Transverse colon (tissue), 4 donors: ENCODE measurements around the gene P3H3.
"Not testable (repeated sequence)": the region's sequence is repeated elsewhere in the genome, so short reads cannot be mapped to it uniquely, and the experiment has no call there.

ENCODE experiments used
- EP300 ChIP-seq: sonication (generic); formaldehyde crosslinking; IDR thresholded peaks from one replicate; pipeline ENCODE4 v1.6.1; 2017; ENCODE audit warnings: antibody characterized with exemption, low read depth
- POLR2A ChIP-seq: fragments of 450-650 bp; IDR thresholded peaks from one replicate; pipeline ENCODE4 v1.6.1; 2016; ENCODE audit warnings: antibody characterized with exemption, mild to moderate bottlenecking, moderate library complexity
- POLR2AphosphoS5 ChIP-seq, 3 donors: sonication (generic); formaldehyde crosslinking; IDR thresholded peaks; one replicate each; pipeline ENCODE4 v1.6.1; 2016; ENCODE audit warnings: antibody characterized with exemption in 3 of 3
- TF ChIP-seq, protein P1 (sequence below), 5 experiments: fragments of 200-600 bp in 3 of 5; fragments of 450-650 bp in 2 of 5; sonication (generic) in 3 of 5; IDR thresholded peaks; 1 replicate in 2 of 5; 2 replicates in 3 of 5; pipeline ENCODE4 v1.5.1; 2016 to 2017; ENCODE audit warnings: antibody characterized with exemption in 5 of 5, inconsistent platforms in 3 of 5, mild to moderate bottlenecking in 2 of 5, moderate library complexity in 1 of 5

DNA sequence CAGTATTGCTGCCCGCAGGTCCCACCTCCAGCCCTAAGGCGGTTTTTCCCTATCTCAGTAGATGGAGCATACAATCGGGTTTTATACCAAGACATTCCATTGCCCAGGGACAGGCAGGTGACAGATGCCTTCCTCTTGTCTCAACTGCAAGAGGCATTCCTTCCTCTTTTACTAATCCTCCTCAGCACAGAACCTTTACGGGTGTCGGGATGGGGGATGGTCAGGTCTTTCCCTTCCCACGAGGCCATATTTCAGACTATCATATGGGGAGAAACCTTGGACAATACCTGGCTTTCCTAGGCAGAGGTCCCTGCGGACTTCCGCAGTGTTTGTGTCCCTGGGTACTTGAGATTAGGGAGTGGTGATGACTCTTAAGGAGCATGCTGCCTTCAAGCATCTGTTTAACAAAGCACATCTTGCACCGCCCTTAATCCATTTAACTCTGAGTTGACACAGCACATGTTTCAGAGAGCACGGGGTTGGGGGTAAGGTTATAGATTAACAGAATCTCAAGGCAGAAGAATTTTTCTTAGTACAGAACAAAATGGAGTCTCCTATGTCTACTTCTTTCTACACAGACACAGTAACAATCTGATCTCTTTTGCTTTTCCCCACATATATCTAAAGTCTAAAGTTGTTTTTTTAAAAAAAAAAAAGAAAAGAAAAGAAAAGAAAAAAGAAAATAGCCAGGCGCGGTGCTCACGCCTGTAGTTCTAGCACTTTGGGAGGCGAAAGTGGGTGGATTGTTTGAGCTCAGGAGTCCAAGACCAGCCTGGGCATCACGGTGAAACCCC is 58.2 kb downstream of the P3H3 start:
- TF ChIP-seq, protein P1, sequence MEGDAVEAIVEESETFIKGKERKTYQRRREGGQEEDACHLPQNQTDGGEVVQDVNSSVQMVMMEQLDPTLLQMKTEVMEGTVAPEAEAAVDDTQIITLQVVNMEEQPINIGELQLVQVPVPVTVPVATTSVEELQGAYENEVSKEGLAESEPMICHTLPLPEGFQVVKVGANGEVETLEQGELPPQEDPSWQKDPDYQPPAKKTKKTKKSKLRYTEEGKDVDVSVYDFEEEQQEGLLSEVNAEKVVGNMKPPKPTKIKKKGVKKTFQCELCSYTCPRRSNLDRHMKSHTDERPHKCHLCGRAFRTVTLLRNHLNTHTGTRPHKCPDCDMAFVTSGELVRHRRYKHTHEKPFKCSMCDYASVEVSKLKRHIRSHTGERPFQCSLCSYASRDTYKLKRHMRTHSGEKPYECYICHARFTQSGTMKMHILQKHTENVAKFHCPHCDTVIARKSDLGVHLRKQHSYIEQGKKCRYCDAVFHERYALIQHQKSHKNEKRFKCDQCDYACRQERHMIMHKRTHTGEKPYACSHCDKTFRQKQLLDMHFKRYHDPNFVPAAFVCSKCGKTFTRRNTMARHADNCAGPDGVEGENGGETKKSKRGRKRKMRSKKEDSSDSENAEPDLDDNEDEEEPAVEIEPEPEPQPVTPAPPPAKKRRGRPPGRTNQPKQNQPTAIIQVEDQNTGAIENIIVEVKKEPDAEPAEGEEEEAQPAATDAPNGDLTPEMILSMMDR (IDR thresholded peaks at IDR 0.05): not testable (repeated sequence)
- not testable (repeated sequence) for TF ChIP-seq EP300; POLR2A; POLR2AphosphoS5 (IDR thresholded peaks at IDR 0.05)
